Neuronal stem cell (in vitro differentiated cells): ENCODE measurements around the gene INAFM2.

Experiments used
- DNase-seq: peaks from one replicate; pipeline ENCODE4 v3.0.0-alpha.2; 2013; ENCODE audit warnings: low spot score
- H2AFZ ChIP-seq: one replicate; pipeline ENCODE4 v1.6.1; 2013; ENCODE audit warnings: mild to moderate bottlenecking, low read length, inconsistent platforms
- H2AK5ac ChIP-seq: 2 replicates; pipeline ENCODE4 v1.6.1; 2013; ENCODE audit warnings: low read depth, mild to moderate bottlenecking, inconsistent platforms, low read length, moderate library complexity, mixed read lengths
- H2BK120ac ChIP-seq: 2 replicates; pipeline ENCODE4 v1.6.1; 2013; ENCODE audit warnings: low read depth, mild to moderate bottlenecking, inconsistent platforms, low read length, moderate library complexity, mixed read lengths
- H2BK12ac ChIP-seq: one replicate; pipeline ENCODE4 v1.6.1; 2013; ENCODE audit warnings: low read length, inconsistent platforms
- H2BK15ac ChIP-seq: 2 replicates; pipeline ENCODE4 v1.6.1; 2013; ENCODE audit warnings: mild to moderate bottlenecking, low read length, inconsistent platforms, mixed read lengths
- H2BK5ac ChIP-seq: one replicate; pipeline ENCODE4 v1.6.1; 2013; ENCODE audit warnings: inconsistent platforms, mild to moderate bottlenecking, low read length, moderate library complexity
- H3K14ac ChIP-seq: one replicate; pipeline ENCODE4 v1.6.1; 2013; ENCODE audit warnings: low read length, inconsistent platforms
- H3K18ac ChIP-seq: 2 replicates; pipeline ENCODE4 v1.6.1; 2013; ENCODE audit warnings: low read length, inconsistent platforms
- H3K23ac ChIP-seq: 2 replicates; pipeline ENCODE4 v1.6.1; 2013; ENCODE audit warnings: low read depth, mild to moderate bottlenecking, mixed read lengths, low read length, inconsistent platforms; ENCODE audit not compliant: poor library complexity
- H3K27ac ChIP-seq: replicated peaks from 3 replicates; pipeline ENCODE4 v1.5.1; 2013; ENCODE audit warnings: low read length, inconsistent platforms
- H3K27me3 ChIP-seq, 3 experiments: 2 replicates each; pipeline ENCODE4 v1.6.1; 2013; ENCODE audit warnings: low read length in 3 of 3, mild to moderate bottlenecking in 2 of 3, inconsistent platforms in 1 of 3, low read depth in 1 of 3, mixed read lengths in 1 of 3, moderate library complexity in 1 of 3; ENCODE audit not compliant: control insufficient read depth in 3 of 3, insufficient read depth in 3 of 3
- H3K36me3 ChIP-seq, 2 donors: replicated peaks in 1 of 2; 2 replicates each; pipeline ENCODE4 v1.6.1; 2013; ENCODE audit warnings: low read length in 2 of 2; ENCODE audit not compliant: control insufficient read depth in 2 of 2, insufficient read depth in 2 of 2
- H3K4ac ChIP-seq: 2 replicates; pipeline ENCODE4 v1.6.1; 2013; ENCODE audit warnings: inconsistent platforms, mild to moderate bottlenecking, low read length, moderate library complexity
- H3K4me1 ChIP-seq, 2 donors: 1 replicate in 1 of 2; 2 replicates in 1 of 2; pipeline ENCODE4 v1.6.1; 2013; ENCODE audit warnings: low read length in 2 of 2, low read depth in 1 of 2; ENCODE audit not compliant: control insufficient read depth in 2 of 2, insufficient read depth in 1 of 2
- H3K4me2 ChIP-seq: one replicate; pipeline ENCODE4 v1.6.1; 2013; ENCODE audit warnings: mild to moderate bottlenecking, low read length, inconsistent platforms; ENCODE audit not compliant: insufficient read depth, poor library complexity, severe bottlenecking
- H3K4me3 ChIP-seq, 2 donors: 2 replicates each; pipeline ENCODE4 v1.5.1; 2013; ENCODE audit warnings: low read length in 2 of 2, mild to moderate bottlenecking in 2 of 2, inconsistent platforms in 1 of 2, moderate library complexity in 1 of 2
- H3K79me1 ChIP-seq: one replicate; pipeline ENCODE4 v1.6.1; 2013; ENCODE audit warnings: low read depth, mild to moderate bottlenecking, inconsistent platforms, low read length, moderate library complexity
- H3K9ac ChIP-seq: one replicate; pipeline ENCODE4 v1.6.1; 2013; ENCODE audit warnings: mild to moderate bottlenecking, low read depth, low read length, inconsistent platforms; ENCODE audit not compliant: poor library complexity
- H3K9me3 ChIP-seq, 2 donors: replicated peaks in 1 of 2; 2 replicates each; pipeline versions ENCODE3 to v1.6.1; 2013; ENCODE audit warnings: low read length in 2 of 2, mild to moderate bottlenecking in 2 of 2, inconsistent platforms in 1 of 2, low read depth in 1 of 2, mixed read lengths in 1 of 2, moderate library complexity in 1 of 2; ENCODE audit not compliant: control insufficient read depth in 2 of 2, insufficient read depth in 1 of 2
- H4K8ac ChIP-seq: one replicate; pipeline ENCODE4 v1.6.1; 2013; ENCODE audit warnings: low read depth, mild to moderate bottlenecking, inconsistent platforms, low read length, moderate library complexity
- H4K91ac ChIP-seq: one replicate; pipeline ENCODE4 v1.6.1; 2013; ENCODE audit warnings: low read length, low read depth, mild to moderate bottlenecking, inconsistent platforms; ENCODE audit not compliant: poor library complexity
- WGBS, 2 donors: extraction: QIAGEN DNeasy Blood & Tissue Kit; methylation state at CpG; one replicate each; pipeline ENCODE4 v1.1.7; 2013; ENCODE audit warnings: missing lambda C conversion rate in 2 of 2, mixed read lengths in 1 of 2; ENCODE audit not compliant: insufficient read length in 2 of 2, insufficient replicate concordance in 1 of 2; ENCODE audit errors: extremely low coverage in 2 of 2; 5-methylcytosine and 5-hydroxymethylcytosine counted together

Gene INAFM2

DNA sequence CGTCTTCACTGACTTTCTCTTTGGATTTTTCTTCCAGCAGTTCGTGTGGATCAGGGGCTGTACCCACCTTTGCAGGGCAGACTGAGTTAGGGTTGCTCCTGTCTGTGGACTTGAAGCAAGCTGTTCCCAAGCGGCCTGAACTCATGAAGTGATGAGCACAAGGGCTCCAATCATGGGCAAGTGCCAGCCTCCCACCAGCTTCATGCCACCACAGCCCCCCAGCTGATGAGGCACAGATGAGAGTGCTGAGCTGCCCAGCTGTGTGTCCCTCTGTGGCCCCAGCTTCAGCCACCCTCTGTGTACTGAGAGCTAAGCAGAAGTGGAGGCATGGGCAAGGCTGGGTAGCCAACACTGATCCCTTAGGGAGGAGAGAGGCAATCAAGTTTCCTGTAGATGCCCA lies 12.5 kb upstream of the INAFM2 start:
- no peak overlapping the region for H3K4ac ChIP-seq

DNA sequence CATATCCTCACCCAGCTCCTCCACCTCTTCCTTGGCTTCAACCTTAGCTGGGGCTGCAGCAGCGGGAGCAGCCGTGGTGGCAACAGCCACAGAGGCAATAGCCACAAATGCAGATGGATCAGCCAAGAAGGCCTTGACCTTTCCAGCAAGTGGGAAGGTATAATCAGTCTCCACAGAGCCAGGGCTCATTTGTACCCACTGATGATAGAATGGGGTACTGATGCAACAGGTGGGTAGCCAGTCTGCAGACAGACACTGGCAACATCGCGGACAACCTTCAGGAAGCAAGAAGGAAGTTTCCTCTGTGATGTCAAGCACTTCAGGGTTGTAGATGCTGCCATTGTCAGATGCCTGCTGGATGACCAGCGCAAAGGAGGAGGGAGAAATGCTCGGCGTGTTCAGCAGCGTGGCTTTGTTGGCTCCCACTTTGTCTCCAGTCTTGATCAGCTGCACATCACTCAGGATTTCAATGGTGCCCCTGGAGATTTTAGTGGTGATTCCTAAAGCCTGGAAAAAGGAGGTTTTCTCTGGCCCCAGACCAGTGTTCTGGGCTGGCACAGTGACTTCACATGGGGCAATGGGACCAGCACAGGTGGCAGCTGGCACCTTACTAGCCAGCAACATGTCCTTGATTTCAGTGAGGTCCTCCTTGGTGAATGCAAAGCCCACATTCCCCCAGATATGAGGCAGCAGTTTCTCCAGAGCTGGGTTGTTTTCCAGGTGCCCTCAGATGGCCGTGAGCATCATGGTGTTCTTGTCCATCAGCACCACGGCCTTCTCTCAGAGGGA lies 10.9 kb upstream of the INAFM2 start:
- peak overlapping the region; percentile 58 for H3K23ac ChIP-seq
- no peak overlapping the region for H3K14ac ChIP-seq
- H2BK120ac ChIP-seq = no peak overlapping the region
- H3K36me3 ChIP-seq = no peaks in the 10 kb centered on the region
- H3K4ac ChIP-seq = no peak overlapping the region
- H2BK5ac ChIP-seq = no peak overlapping the region
- no peak for DNase-seq
- H3K4me1 ChIP-seq = peaks cover 5 to 18% of the 10 kb centered on the region in 2 donors
- H4K8ac ChIP-seq = no peak overlapping the region
- no peak overlapping the region for H4K91ac ChIP-seq
- no peak overlapping the region for H2AFZ ChIP-seq
- peaks cover 0 to 7% (median 6%) of the 10 kb centered on the region in 3 experiments for H3K27me3 ChIP-seq
- H2BK15ac ChIP-seq = no peak overlapping the region
- peak overlapping the region; percentile 12 for H3K9ac ChIP-seq
- H3K18ac ChIP-seq = no peak overlapping the region
- H3K79me1 ChIP-seq = no peaks in the 10 kb centered on the region
- no peak overlapping the region for H3K4me3 ChIP-seq
- H2AK5ac ChIP-seq = no peak overlapping the region
- H2BK12ac ChIP-seq = no peak overlapping the region
- H3K9me3 ChIP-seq = no peaks in the 10 kb centered on the region
- no peak overlapping the region for H3K4me2 ChIP-seq
- WGBS, 2 donors = no CpG with 5 or more reads among the region's 10 CpGs
- no peak overlapping the region for H3K27ac ChIP-seq

More for the DNA sequence above, 12.5 kb upstream of the INAFM2 start:
- Histone ChIP-seq H3K36me3 (no peaks in the 10 kb centered on the region), H2AFZ (no peak overlapping the region), H3K27me3 (peaks cover 0 to 7% (median 6%) of the 10 kb centered on the region in 3 experiments), H3K4me3 (no peak overlapping the region), H3K23ac (no peak overlapping the region), H4K91ac (no peak overlapping the region), H4K8ac (no peak overlapping the region), H3K4me1 (peaks cover 5 to 31% of the 10 kb centered on the region in 2 donors), H2AK5ac (no peak overlapping the region), H3K79me1 (no peaks in the 10 kb centered on the region), H2BK15ac (no peak overlapping the region), H3K27ac (no peak overlapping the region), H2BK5ac (no peak overlapping the region), H3K9me3 (no peaks in the 10 kb centered on the region), H3K9ac (no peak overlapping the region), H2BK12ac (no peak overlapping the region), H3K4me2 (no peak overlapping the region), H3K14ac (no peak overlapping the region), H3K18ac (no peak overlapping the region), H2BK120ac (no peak overlapping the region)
- DNase-seq = no peak
- no CpG with 5 or more reads among the region's 3 CpGs for WGBS, 2 donors

DNA sequence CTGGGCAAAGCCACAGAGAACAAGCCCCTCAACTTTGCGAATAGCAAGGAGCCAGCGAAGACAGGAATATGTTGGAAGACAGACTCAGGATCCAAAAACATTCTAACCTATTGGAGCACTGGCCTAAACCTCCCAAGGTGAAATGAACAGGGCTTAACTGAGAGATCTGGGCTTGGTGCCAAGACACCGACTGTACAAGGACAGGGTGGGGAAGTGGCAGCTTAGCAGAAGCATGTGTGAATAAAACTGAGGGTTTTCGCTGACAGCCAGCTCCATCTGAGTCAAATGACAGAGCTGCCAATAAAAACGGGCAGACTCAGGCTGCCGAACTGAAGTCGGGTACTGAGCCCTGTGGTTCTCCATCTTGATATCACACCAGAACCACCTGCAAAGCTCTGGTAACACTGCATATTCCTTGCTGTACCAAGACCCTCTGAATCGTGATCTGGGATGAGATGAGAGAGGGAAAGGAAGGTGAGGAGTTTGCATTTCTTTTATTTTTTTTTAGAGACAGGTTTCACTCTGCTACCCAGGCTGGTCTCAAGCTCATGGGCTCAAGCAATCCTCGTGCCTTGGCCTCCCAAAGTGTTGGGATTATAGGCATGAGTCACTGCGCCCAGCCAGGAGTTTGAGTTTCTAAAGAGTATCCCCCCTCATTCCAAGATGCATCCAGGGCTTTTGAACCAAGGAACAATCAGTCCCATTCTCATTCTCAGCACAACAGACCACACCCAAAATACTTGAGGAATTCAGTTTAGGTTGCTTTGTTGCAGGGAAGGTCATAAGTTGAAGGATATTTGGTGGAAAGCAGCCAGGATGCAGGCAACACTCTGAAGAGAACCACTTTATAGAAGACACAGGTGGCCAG lies 9.7 kb upstream of the INAFM2 start:
- Histone ChIP-seq H2BK120ac (no peak overlapping the region), H3K4me3 (peak overlapping the region in 1 of 2 donors; percentile 29), H3K4me2 (no peak overlapping the region), H3K4me1 (peaks cover 3 to 12% of the 10 kb centered on the region in 2 donors), H3K79me1 (no peaks in the 10 kb centered on the region), H4K8ac (no peak overlapping the region), H3K4ac (no peak overlapping the region), H3K27ac (no peak overlapping the region), H3K18ac (no peak overlapping the region), H2BK12ac (no peak overlapping the region), H2AFZ (no peak overlapping the region), H3K9ac (no peak overlapping the region), H4K91ac (no peak overlapping the region), H3K14ac (no peak overlapping the region), H2AK5ac (no peak overlapping the region), H3K27me3 (peaks cover 0 to 7% (median 6%) of the 10 kb centered on the region in 3 experiments), H2BK5ac (no peak overlapping the region), H2BK15ac (no peak overlapping the region), H3K9me3 (no peaks in the 10 kb centered on the region), H3K23ac (no peak overlapping the region), H3K36me3 (no peaks in the 10 kb centered on the region)
- no CpG with 5 or more reads among the region's 10 CpGs for WGBS, 2 donors
- DNase-seq = no peak

DNA sequence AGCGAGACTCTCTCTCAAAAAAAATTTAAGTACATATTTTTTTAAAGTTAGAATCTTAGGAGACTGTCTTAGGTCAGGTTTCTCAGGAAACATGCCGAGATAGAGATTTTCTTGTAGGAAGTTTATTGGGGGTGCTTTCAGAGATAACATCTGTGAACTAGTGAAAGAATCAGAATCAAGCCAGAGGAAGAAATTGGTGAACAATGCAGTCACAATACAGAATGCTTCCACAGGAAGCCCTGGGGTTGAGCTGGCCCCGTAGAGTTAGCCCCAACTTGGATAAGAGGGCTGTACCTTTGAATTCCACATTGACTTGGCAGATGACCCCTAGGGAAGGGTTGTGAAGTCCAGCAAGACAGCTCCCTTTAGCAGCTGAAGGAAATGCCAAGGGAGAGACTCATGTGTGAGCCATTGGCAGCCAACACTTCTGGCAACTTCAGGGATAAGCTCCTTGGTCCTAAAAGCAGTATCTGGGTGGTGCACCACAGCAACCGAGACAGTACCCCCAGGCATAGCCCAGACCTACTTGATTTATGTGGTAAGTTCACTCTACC lies 8.7 kb upstream of the INAFM2 start:
- Histone ChIP-seq H2BK15ac (no peak overlapping the region), H3K4me3 (no peak overlapping the region), H3K4ac (no peak overlapping the region), H4K91ac (no peak overlapping the region), H3K18ac (no peak overlapping the region), H3K4me2 (no peak overlapping the region), H3K9ac (no peak overlapping the region), H3K14ac (no peak overlapping the region), H2BK5ac (no peak overlapping the region), H2AK5ac (no peak overlapping the region), H4K8ac (no peak overlapping the region), H3K79me1 (no peaks in the 10 kb centered on the region), H3K9me3 (no peaks in the 10 kb centered on the region), H3K27ac (no peak overlapping the region), H3K27me3 (peaks cover 0 to 7% (median 6%) of the 10 kb centered on the region in 3 experiments), H3K36me3 (no peaks in the 10 kb centered on the region), H3K4me1 (peaks cover 0 to 2% of the 10 kb centered on the region in 2 donors), H3K23ac (no peak overlapping the region), H2BK120ac (no peak overlapping the region), H2AFZ (no peak overlapping the region), H2BK12ac (no peak overlapping the region)
- no peak for DNase-seq
- no CpG with 5 or more reads among the region's 4 CpGs for WGBS, 2 donors
